ENCODE measurements around the gene AMELX.

DNA sequence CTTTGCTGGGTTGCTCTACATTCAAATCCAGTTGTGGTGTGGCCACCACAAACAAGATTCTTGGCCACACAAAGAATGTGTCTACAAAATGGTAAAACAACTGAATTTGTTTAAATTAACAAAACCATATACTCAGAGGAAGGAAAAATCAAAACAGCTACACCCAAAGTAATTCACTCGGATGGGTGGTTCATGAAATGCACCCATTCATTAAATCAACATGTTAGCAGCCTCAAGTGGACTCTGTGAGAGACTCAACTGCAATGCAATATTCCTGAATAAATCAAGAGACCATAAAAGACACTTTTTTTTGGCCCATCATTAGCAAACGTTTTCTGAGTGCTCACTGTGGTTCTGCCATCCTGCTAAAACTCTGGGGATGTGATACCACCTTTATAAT is 11.2 kb upstream of the AMELX start:
- no peak for TF ChIP-seq POLR2AphosphoS5 (IDR thresholded peaks at IDR 0.05)
- TF ChIP-seq, protein P1, sequence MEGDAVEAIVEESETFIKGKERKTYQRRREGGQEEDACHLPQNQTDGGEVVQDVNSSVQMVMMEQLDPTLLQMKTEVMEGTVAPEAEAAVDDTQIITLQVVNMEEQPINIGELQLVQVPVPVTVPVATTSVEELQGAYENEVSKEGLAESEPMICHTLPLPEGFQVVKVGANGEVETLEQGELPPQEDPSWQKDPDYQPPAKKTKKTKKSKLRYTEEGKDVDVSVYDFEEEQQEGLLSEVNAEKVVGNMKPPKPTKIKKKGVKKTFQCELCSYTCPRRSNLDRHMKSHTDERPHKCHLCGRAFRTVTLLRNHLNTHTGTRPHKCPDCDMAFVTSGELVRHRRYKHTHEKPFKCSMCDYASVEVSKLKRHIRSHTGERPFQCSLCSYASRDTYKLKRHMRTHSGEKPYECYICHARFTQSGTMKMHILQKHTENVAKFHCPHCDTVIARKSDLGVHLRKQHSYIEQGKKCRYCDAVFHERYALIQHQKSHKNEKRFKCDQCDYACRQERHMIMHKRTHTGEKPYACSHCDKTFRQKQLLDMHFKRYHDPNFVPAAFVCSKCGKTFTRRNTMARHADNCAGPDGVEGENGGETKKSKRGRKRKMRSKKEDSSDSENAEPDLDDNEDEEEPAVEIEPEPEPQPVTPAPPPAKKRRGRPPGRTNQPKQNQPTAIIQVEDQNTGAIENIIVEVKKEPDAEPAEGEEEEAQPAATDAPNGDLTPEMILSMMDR (IDR thresholded peaks at IDR 0.05 in 8 of 11, conservative IDR thresholded peaks at IDR 0.05 in 3 of 11), result no peak

All from spleen (tissue), 7 donors.